Panc1 (cell line): ENCODE data around the gene SCLY. TPM values are rescaled to one million over a fixed set of nuclear protein-coding genes. Genes with fewer than 3 reads are reported as not detected.
"Not testable (repeated sequence)": the region's sequence is repeated elsewhere in the genome, so short reads cannot be mapped to it uniquely, and the experiment has no call there.

Source experiments
- ATAC-seq: fragments of 200-7000 bp; cut with Tn5 transposase; 2 replicates; pipeline ENCODE4 v1.9.1; 2020; ENCODE audit warnings: mild to moderate bottlenecking, moderate library complexity
- BruUV-seq: library from RNA; stranded (reverse); fragments of 400-500 nt; replicated peaks from 2 replicates; lab custom pipeline; 2021; lab: Mats Ljungman, UMichigan
- CTCF ChIA-PET: fragments of 300-600 bp; sonication (Branson Sonifier 250); formaldehyde crosslinking; loops from one replicate; lab custom pipeline; 2022; ENCODE audit warnings: antibody characterized with exemption; lab: Charles Lee
- POLR2A ChIA-PET: fragments of 300-600 bp; sonication (Branson Sonifier 250); formaldehyde crosslinking; loops from one replicate; lab custom pipeline; 2022; ENCODE audit warnings: antibody characterized with exemption; lab: Charles Lee
- DNase-seq: peaks from one replicate; pipeline ENCODE4 v3.0.0-alpha.2; 2010; ENCODE audit warnings: low read depth, low spot score
- H3K27ac ChIP-seq: 2 replicates; pipeline ENCODE4 v1.5.1; 2011; ENCODE audit warnings: mild to moderate bottlenecking, low read length, inconsistent platforms
- H3K27me3 ChIP-seq: fragments of 200-500 bp; sonication (Bioruptor generic); 2 replicates; pipeline ENCODE4 v1.6.0; 2014; ENCODE audit warnings: low read length, inconsistent platforms; ENCODE audit not compliant: control insufficient read depth, insufficient read depth
- H3K36me3 ChIP-seq: fragments of 200-500 bp; sonication (Bioruptor generic); 2 replicates; pipeline ENCODE4 v1.5.1; 2014; ENCODE audit warnings: inconsistent platforms, mild to moderate bottlenecking, low read length, moderate library complexity; ENCODE audit not compliant: control insufficient read depth, insufficient read depth
- H3K4me1 ChIP-seq: 2 replicates; pipeline ENCODE4 v1.5.1; 2011; ENCODE audit warnings: inconsistent platforms, mild to moderate bottlenecking, low read length, moderate library complexity; ENCODE audit not compliant: control insufficient read depth, insufficient read depth
- H3K4me3 ChIP-seq, 2 experiments: 2 replicates each; pipeline ENCODE4 v1.5.1; 2011 to 2012; ENCODE audit warnings: low read depth in 2 of 2, low read length in 2 of 2, mild to moderate bottlenecking in 2 of 2, inconsistent platforms in 1 of 2, moderate library complexity in 1 of 2
- H3K9me3 ChIP-seq: fragments of 200-500 bp; sonication (Bioruptor generic); 2 replicates; pipeline ENCODE4 v1.5.1; 2014; ENCODE audit warnings: low read depth, mild to moderate bottlenecking, inconsistent platforms, low read length, moderate library complexity; ENCODE audit not compliant: control insufficient read depth, insufficient read depth
- CTCF ChIP-seq: fragments of 450-650 bp; IDR thresholded peaks from 2 replicates; pipeline ENCODE4 v1.5.1; 2017; ENCODE audit warnings: mild to moderate bottlenecking
- POLR2AphosphoS5 ChIP-seq: IDR thresholded peaks from 2 replicates; pipeline ENCODE4 v1.6.1; 2012; ENCODE audit warnings: mild to moderate bottlenecking, low read depth, low read length, moderate library complexity
- REST ChIP-seq, 2 experiments: IDR thresholded peaks; 2 replicates each; pipeline ENCODE4 v1.6.1; 2011 to 2012; ENCODE audit warnings: low read depth in 2 of 2, control low read depth in 1 of 2, low read length in 1 of 2, mild to moderate bottlenecking in 1 of 2, moderate library complexity in 1 of 2; ENCODE audit not compliant: insufficient read depth in 1 of 2
- SIN3A ChIP-seq: IDR thresholded peaks from 2 replicates; pipeline ENCODE4 v1.6.1; 2012; ENCODE audit warnings: low read depth, mild to moderate bottlenecking, low read length, moderate library complexity, borderline replicate concordance; ENCODE audit not compliant: insufficient read depth
- TCF7L2 ChIP-seq: IDR thresholded peaks from 2 replicates; pipeline ENCODE4 v1.6.1; 2011; ENCODE audit warnings: mild to moderate bottlenecking, low read depth, low read length, inconsistent platforms
- in situ Hi-C: cut with HindIII; loops from 2 replicates; pipeline ENCODE4 v1.10.0; 2016; ENCODE audit warnings: low sequenced_read_pairs, low pct_unique_long_range_greater_than_20kb
- intact Hi-C: fragments of 100-400 bp; cut with micrococcal nuclease; formaldehyde crosslinking; loops from one replicate; pipeline ENCODE4 v1.10.0; 2022; ENCODE audit not compliant: unreplicated experiment
- total RNA-seq: library from RNA; stranded (reverse); gene quantifications from one replicate; pipeline ENCODE4 v1.2.1, GENCODE V29; 2021; ENCODE audit not compliant: unreplicated experiment

Gene SCLY
- total RNA-seq, 1 experiment from 2014 or later = 31.4 TPM

GRCh38 chr2:238065071-238065846, 4.5 kb downstream of the SCLY start:
- ChIA-PET CTCF (no interaction called here), POLR2A (interaction anchor here (0.6 kb wide), 1 partner anchor 141 kb away, joined by 5 read pairs; no protein-coding TSS in a partner anchor)
- H3K27ac ChIP-seq = no peak overlapping the region
- peaks cover 14% of the 10 kb centered on the region for H3K36me3 ChIP-seq
- in situ Hi-C loops = no loop called here
- no peak overlapping the region for H3K4me3 ChIP-seq
- intact Hi-C loops = no loop called here
- no peak for TF ChIP-seq TCF7L2
- TF ChIP-seq POLR2AphosphoS5 = no peak
- no peak for TF ChIP-seq SIN3A
- no peak for TF ChIP-seq REST (IDR thresholded peaks at IDR 0.05; ENCODE audit: insufficient read depth in 1 of 2, low read depth in 2 of 2, low read length in 1 of 2)
- TF ChIP-seq CTCF = no peak
- ATAC-seq (no peak), DNase-seq (no peak)
- BruUV-seq = no TSS peak
- H3K9me3 ChIP-seq = no peaks in the 10 kb centered on the region
- H3K27me3 ChIP-seq = no peaks in the 10 kb centered on the region
- H3K4me1 ChIP-seq = peaks cover 5% of the 10 kb centered on the region; the same call in 1 of the 2 replicates

- ChIA-PET CTCF (no interaction called here), POLR2A (no interaction called here)
- no TSS peak for BruUV-seq
- no peak for ATAC-seq
- peaks cover 13% of the 10 kb centered on the region for H3K36me3 ChIP-seq
- H3K4me1 ChIP-seq = peaks cover 5% of the 10 kb centered on the region; the same call in 1 of the 2 replicates
- no peak for TF ChIP-seq CTCF
- TF ChIP-seq REST (IDR thresholded peaks at IDR 0.05; ENCODE audit: insufficient read depth in 1 of 2, low read depth in 2 of 2, low read length in 1 of 2) = no peak
- no peak for TF ChIP-seq POLR2AphosphoS5
- TF ChIP-seq SIN3A = no peak
- TF ChIP-seq TCF7L2 = no peak
- DNase-seq = no peak
- H3K27me3 ChIP-seq = no peaks in the 10 kb centered on the region
- no peak overlapping the region for H3K27ac ChIP-seq
- in situ Hi-C loops (no loop called here), intact Hi-C loops (no loop called here)
- no peaks in the 10 kb centered on the region for H3K9me3 ChIP-seq
- no peak overlapping the region for H3K4me3 ChIP-seq
Observed at GRCh38 chr2:238066218-238066617, 5.4 kb downstream of the SCLY start.

GRCh38 chr2:238066718-238067117, 5.9 kb downstream of the SCLY start:
- H3K9me3 ChIP-seq, POLR2A ChIA-PET, H3K4me1 ChIP-seq, intact Hi-C loops, ATAC-seq, in situ Hi-C loops, H3K4me3 ChIP-seq, H3K27me3 ChIP-seq, H3K27ac ChIP-seq, DNase-seq, BruUV-seq, CTCF ChIA-PET: not testable (repeated sequence)
- H3K36me3 ChIP-seq = peaks cover 13% of the 10 kb centered on the region
